Ovary (tissue), 9 donors: ENCODE measurements around the gene FAM107B. TPM values are rescaled to one million over a fixed set of nuclear protein-coding genes. Genes with fewer than 3 reads are reported as not detected.

Experiments used
- DNase-seq, 5 donors: peaks; one replicate each; pipeline ENCODE4 v3.0.0-alpha.2; 2019 to 2020
- H3K27ac ChIP-seq, 2 donors: fragments of 200-600 bp; one replicate each; pipeline versions ENCODE4 v1.5.1 to v1.8.0; 2019 to 2022
- H3K27me3 ChIP-seq: fragments of 200-600 bp; one replicate; pipeline ENCODE4 v1.8.0; 2022
- H3K36me3 ChIP-seq: fragments of 200-600 bp; sonication (generic); one replicate; pipeline ENCODE4 v1.5.1; 2019
- H3K4me1 ChIP-seq: one replicate; pipeline ENCODE4 v1.8.1; 2013; ENCODE audit warnings: mild to moderate bottlenecking, moderate library complexity; ENCODE audit not compliant: insufficient read depth
- H3K4me3 ChIP-seq: fragments of 200-600 bp; sonication (generic); one replicate; pipeline ENCODE4 v1.5.1; 2017
- H3K9me3 ChIP-seq, 2 donors: fragments of 200-600 bp in 1 of 2; sonication (generic) in 1 of 2; one replicate each; pipeline versions ENCODE4 v1.5.1 to v1.8.1; 2013 to 2019; ENCODE audit warnings: mild to moderate bottlenecking in 1 of 2, moderate library complexity in 1 of 2
- CTCF ChIP-seq, 3 donors: fragments of 450-650 bp in 2 of 3; fragments of 200-600 bp in 1 of 3; IDR thresholded peaks; one replicate each; pipeline versions ENCODE4 v1.5.1 to v1.8.0; 2016 to 2022; ENCODE audit warnings: antibody characterized with exemption in 3 of 3, mild to moderate bottlenecking in 1 of 3
- EP300 ChIP-seq: sonication (generic); formaldehyde crosslinking; IDR thresholded peaks from one replicate; pipeline ENCODE4 v1.6.1; 2017; ENCODE audit warnings: antibody characterized with exemption
- POLR2A ChIP-seq: fragments of 450-650 bp; IDR thresholded peaks from one replicate; pipeline ENCODE4 v1.6.1; 2017; ENCODE audit warnings: antibody characterized with exemption, mild to moderate bottlenecking, moderate library complexity
- WGBS, 3 donors: extraction: QIAGEN DNeasy Blood & Tissue Kit in 1 of 3; methylation state at CpG; one replicate each; pipeline versions ENCODE4 v1.1.5 to v1.1.7; 2013 to 2017; 5-methylcytosine and 5-hydroxymethylcytosine counted together
- intact Hi-C, 4 donors: fragments of 100-400 bp; cut with DNase I; formaldehyde crosslinking; loops; one replicate each; pipeline versions ENCODE4 v1.11.0 to v1.15.1; 2022 to 2023
- polyA plus RNA-seq, 2 donors: library from polyadenylated mRNA; stranded (reverse); fragments of 200-250 nt in 1 of 2; fragments of 350-450 nt in 1 of 2; fragmentation: Illumina TruSeq in 1 of 2; extraction: RNeasy Lipid Tissue Mini Kit (QIAGEN cat#74804) in 1 of 2; gene quantifications; one replicate each; pipeline ENCODE4 v1.2.3, GENCODE V29; 2013 to 2014
- total RNA-seq, 7 donors: library from RNA; depleted of rRNA in 2 of 7; stranded (reverse); fragments of >200 nt in 2 of 7; fragmentation: NEBNext Ultra II Directional in 3 of 7; extraction: Animal tissue kit (Norgen Biotek cat#: 25700) in 3 of 7; gene quantifications; one replicate each; pipeline versions ENCODE4 v1.1.0 to v1.2.4, GENCODE V29; 2016 to 2023
- donor health status: DM: no; HTN: no; CAD: no; lungs with moderate emphysema.
- donor health status: DM: no; HTN: no; CAD: no.
- donor health status: Bipolar disorder and iron deficiency.
- donor health status: DM: yes; HTN: yes; CAD: no.
- donor health status: DM: no; HTN: no; CAD: no.
- donor health status: DM: yes; HTN: yes; CAD: no.

Gene FAM107B
- total and polyA plus RNA-seq, 9 donors: 6.0 to 26.6 (median 15.0) TPM

- Histone ChIP-seq H3K27me3 (no peaks in the 10 kb centered on the region), H3K27ac (no peak overlapping the region), H3K36me3 (no peaks in the 10 kb centered on the region), H3K4me3 (no peak overlapping the region), H3K9me3 (no peaks in the 10 kb centered on the region), H3K4me1 (peaks cover 2% of the 10 kb centered on the region)
- DNase-seq: no peak
- intact Hi-C loops: no loop called here
- TF ChIP-seq POLR2A: no peak
- no peak for TF ChIP-seq EP300
- no peak for TF ChIP-seq CTCF (IDR thresholded peaks at IDR 0.05)
- 98 to 99% (median 98%) methylated on average over 4 of the region's 4 CpGs for WGBS, 3 donors
Measured at GRCh38 chr10:14567421-14567820, 207.3 kb downstream of the FAM107B start.

DNA sequence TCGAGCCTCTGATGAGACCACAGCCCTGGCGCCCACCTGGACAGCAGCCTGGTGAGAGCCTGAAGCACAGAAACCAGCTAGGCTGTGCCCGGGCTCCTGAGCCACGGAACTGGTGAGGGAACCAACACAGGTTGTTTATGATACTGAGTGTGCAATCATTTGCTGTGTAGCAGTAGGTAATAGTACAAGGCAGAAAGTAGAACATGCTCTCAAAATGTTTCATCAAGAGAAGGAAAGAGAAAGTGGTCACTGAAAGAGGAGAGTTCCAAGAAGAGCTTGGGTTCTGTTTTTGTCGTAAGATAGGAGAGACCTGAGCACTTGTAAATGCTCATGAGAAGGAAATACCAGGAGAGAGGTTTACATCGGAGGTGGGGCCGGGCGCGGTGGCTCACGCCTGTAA lies 208.2 kb downstream of the FAM107B start:
- DNase-seq: no peak
- 95 to 98% (median 98%) methylated on average over 10 of the region's 10 CpGs for WGBS, 3 donors
- Histone ChIP-seq H3K27me3 (no peaks in the 10 kb centered on the region), H3K36me3 (no peaks in the 10 kb centered on the region), H3K27ac (no peak overlapping the region), H3K9me3 (no peaks in the 10 kb centered on the region), H3K4me1 (no peaks in the 10 kb centered on the region), H3K4me3 (no peak overlapping the region)
- intact Hi-C loops: no loop called here
- TF ChIP-seq EP300 (no peak), POLR2A (no peak), CTCF (IDR thresholded peaks at IDR 0.05) (no peak)

DNA sequence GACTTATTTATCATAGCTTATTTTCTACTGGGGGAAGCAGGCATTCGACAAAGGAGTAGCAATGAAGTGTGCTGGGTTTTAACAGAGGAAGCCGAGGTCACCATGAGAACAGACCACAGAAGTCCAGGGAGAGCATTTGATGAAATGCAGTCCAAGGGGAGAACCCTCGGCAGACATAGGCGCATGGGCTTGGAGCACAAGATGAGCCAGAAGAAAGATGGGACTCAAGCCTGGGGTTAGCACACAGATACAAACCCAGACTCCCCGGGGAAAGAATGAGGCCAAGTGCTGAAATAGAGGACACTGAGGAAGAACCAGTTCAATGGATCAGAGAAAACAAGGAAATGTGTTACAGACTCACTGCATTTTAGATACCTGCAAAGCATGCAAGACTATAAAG lies 209.5 kb downstream of the FAM107B start:
- 72 to 87% (median 82%) methylated on average over 5 of the region's 5 CpGs for WGBS, 3 donors
- intact Hi-C loops: no loop called here

GRCh38 chr10:14564268-14564744 lies 210.4 kb downstream of the FAM107B start:
- intact Hi-C loops: no loop called here
- 85 to 92% (median 89%) methylated on average over 5 of the region's 5 CpGs for WGBS, 3 donors

More for the DNA sequence above, 209.5 kb downstream of the FAM107B start:
- no peaks in the 10 kb centered on the region for H3K36me3 ChIP-seq
- no peak overlapping the region for H3K27ac ChIP-seq
- H3K27me3 ChIP-seq: no peaks in the 10 kb centered on the region
- no peak for DNase-seq
- no peak overlapping the region for H3K4me3 ChIP-seq
- H3K4me1 ChIP-seq: no peaks in the 10 kb centered on the region
- no peaks in the 10 kb centered on the region for H3K9me3 ChIP-seq
- no peak for TF ChIP-seq POLR2A
- TF ChIP-seq CTCF (IDR thresholded peaks at IDR 0.05): no peak
- TF ChIP-seq EP300: no peak

More at GRCh38 chr10:14564268-14564744, 210.4 kb downstream of the FAM107B start:
- TF ChIP-seq EP300 (no peak), POLR2A (no peak), CTCF (IDR thresholded peaks at IDR 0.05) (no peak)
- Histone ChIP-seq H3K9me3 (no peaks in the 10 kb centered on the region), H3K36me3 (no peaks in the 10 kb centered on the region), H3K27me3 (no peaks in the 10 kb centered on the region), H3K4me1 (no peaks in the 10 kb centered on the region), H3K27ac (no peak overlapping the region), H3K4me3 (no peak overlapping the region)
- no peak for DNase-seq
